ENCODE results near the gene AVP. TPM values are rescaled to one million over a fixed set of nuclear protein-coding genes. Genes with fewer than 3 reads are reported as not detected.

AVP gene
- total and polyA plus RNA-seq, 2 of the 13 experiments (the other 11 are each of a cell fraction or from before 2014, with no cell fraction given): 0.12 TPM; not detected in 1

GRCh38 chr20:3039426-3039825 lies 45.1 kb downstream of the AVP start (continued):
- TF ChIP-seq CREB1 (IDR thresholded peaks at IDR 0.05): no peak
- TF ChIP-seq CREB1 (CRISPR knock-in tag; IDR thresholded peaks at IDR 0.05): no peak
- no peak for TF ChIP-seq SRSF9 (IDR thresholded peaks at IDR 0.05; ENCODE audit: borderline replicate concordance, insufficient read depth, low read depth, low read length, poor library complexity, severe bottlenecking)
- no peak for TF ChIP-seq HIC2 (CRISPR knock-in tag; IDR thresholded peaks at IDR 0.05; ENCODE audit: low read depth)

- ChIA-PET CTCF (ENCODE audit: low intra/inter-chr PET ratio, low total read pairs) (no interaction called here), POLR2A (no interaction called here)
- DNase-seq (ENCODE audit: low spot score) (no peak), FAIRE-seq (no peak), ATAC-seq (no peak)
- Histone ChIP-seq H3K4me2 (ENCODE audit: low read depth, low read length) (no peak overlapping the region), H3K4me3 (replicated peaks in 1 of 3; ENCODE audit: insufficient read depth in 1 of 3, low read depth in 2 of 3, low read length in 3 of 3) (no peak overlapping the region), H4K20me1 (ENCODE audit: insufficient read depth, low read length) (no peaks in the 10 kb centered on the region), H2AFZ (ENCODE audit: low read length) (no peak overlapping the region), H3K27me3 (ENCODE audit: control insufficient read depth in 1 of 2, insufficient read depth in 2 of 2, low read length in 2 of 2) (no peaks in the 10 kb centered on the region), H3K4me1 (ENCODE audit: insufficient read depth, low read length) (peaks cover 16% of the 10 kb centered on the region), H3K36me3 (replicated peaks in 1 of 2; ENCODE audit: control insufficient read depth in 1 of 2, insufficient read depth in 2 of 2, low read length in 2 of 2) (peaks cover 40 to 57% of the 10 kb centered on the region in 2 experiments), H3K27ac (ENCODE audit: extremely low read length, insufficient read depth, low read length) (no peak overlapping the region), H3K9ac (ENCODE audit: insufficient read depth, low read depth, low read length) (no peak overlapping the region), H3K9me3 (ENCODE audit: low read length) (no peaks in the 10 kb centered on the region), H3K79me2 (ENCODE audit: insufficient read depth, low read length) (no peaks in the 10 kb centered on the region)
- BruUV-seq (replicated peaks): no TSS peak
- WGBS (ENCODE audit: low lambda C conversion rate): 95% methylated on average over 5 of the region's 5 CpGs
- TF ChIP-seq PHF20 (CRISPR knock-in tag; IDR thresholded peaks at IDR 0.05): no peak
- TF ChIP-seq HNRNPK (IDR thresholded peaks at IDR 0.05; ENCODE audit: low read depth, low read length, poor library complexity, severe bottlenecking): peak; percentile 14
- no peak for TF ChIP-seq ZNF629 (CRISPR knock-in tag; conservative IDR thresholded peaks at IDR 0.05)
- no peak for TF ChIP-seq RBM39 (IDR thresholded peaks at IDR 0.05; ENCODE audit: low read depth, low read length, poor library complexity, severe bottlenecking)
- in situ Hi-C loops (cut with HindIII; ENCODE audit: extremely low pct_ligation_motif_present, low pct_unique_long_range_greater_than_20kb): no loop called here
- intact Hi-C loops (cut with micrococcal nuclease; ENCODE audit: unreplicated experiment): no loop called here
Observed at GRCh38 chr20:3038454-3038853, 46.1 kb downstream of the AVP start.

Measured in HepG2 (cell line).